ENCODE results near the gene TTN. TPM values are rescaled to one million over a fixed set of nuclear protein-coding genes. Genes with fewer than 3 reads are reported as not detected.

The TTN gene
- total RNA-seq, 3 donors from 2014 or later (not counting 1 experiment from before 2014, with no cell fraction given), result 2.5 to 4.2 (median 3.7) TPM

DNA sequence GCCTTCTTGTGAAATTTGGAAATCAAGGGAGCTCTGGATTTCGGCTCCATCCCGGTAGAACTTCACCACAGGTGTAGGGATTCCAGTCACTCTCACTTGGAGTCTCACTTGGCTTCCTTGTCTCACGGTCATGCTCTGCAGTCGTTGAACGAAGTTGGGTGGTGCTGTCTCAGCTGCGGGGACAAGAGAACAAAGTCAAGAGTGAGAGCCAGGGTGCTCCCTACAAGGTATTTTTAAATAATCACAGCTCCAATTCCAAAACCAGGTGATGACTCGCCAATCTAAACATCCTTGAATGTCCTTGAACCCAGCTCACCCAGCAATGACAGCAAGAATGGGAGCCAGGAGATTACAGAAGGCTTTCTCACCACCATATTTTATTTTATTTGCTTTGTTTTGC lies 6.7 kb downstream of the TTN start:
- WGBS (ENCODE audit: insufficient coverage), result 88% methylated on average over 7 of the region's 7 CpGs
- H3K27me3 ChIP-seq (ENCODE audit: control insufficient read depth, insufficient read depth, low read length), result no peaks in the 10 kb centered on the region
- Mint-ChIP-seq H3K4me1 (no peaks in the 10 kb centered on the region), H3K27me3 (ENCODE audit: low read depth in 2 of 2) (no peaks in the 10 kb centered on the region), H3K9me3 (no peaks in the 10 kb centered on the region), H3K27ac (no peak overlapping the region), H3K36me3 (no peaks in the 10 kb centered on the region), H3K4me3 (no peak overlapping the region)
- no peak for DNase-seq
- no peak overlapping the region for H3K27ac ChIP-seq (ENCODE audit: low read length)
- H3K9me3 ChIP-seq (ENCODE audit: control insufficient read depth, insufficient read depth, low read length), result no peaks in the 10 kb centered on the region
- no peaks in the 10 kb centered on the region for H3K36me3 ChIP-seq (ENCODE audit: control insufficient read depth, insufficient read depth, low read length)
- no peak for ATAC-seq
- no peaks in the 10 kb centered on the region for H3K4me1 ChIP-seq (ENCODE audit: control insufficient read depth, insufficient read depth, low read length)
- TF ChIP-seq CTCF (IDR thresholded peaks at IDR 0.05), result no peak
- no peak overlapping the region for H3K4me3 ChIP-seq (ENCODE audit: low read length)
- intact Hi-C loops (cut with micrococcal nuclease), result no loop called here

DNA sequence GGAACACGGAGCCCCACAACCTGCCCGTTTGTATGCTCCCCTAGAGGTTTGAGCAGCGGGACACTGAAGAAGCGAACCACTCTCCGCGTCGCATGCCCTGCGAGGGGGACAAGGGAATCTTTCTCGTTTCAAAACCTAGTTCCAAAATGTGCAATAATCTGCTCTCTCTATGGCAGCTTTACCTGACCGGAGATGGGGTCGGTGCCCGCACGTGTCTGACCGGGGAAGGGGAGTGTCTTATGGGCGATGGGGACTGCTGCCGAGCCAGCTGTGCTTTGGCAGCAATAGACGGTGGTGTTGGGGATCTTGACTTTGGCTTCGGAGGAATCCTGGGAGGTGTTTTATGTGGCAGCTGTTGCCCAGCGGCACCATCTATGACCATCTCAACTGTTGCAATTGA lies 7.9 kb downstream of the TTN start:
- no peaks in the 10 kb centered on the region for H3K27me3 ChIP-seq (ENCODE audit: control insufficient read depth, insufficient read depth, low read length)
- no peak for DNase-seq
- no peak overlapping the region for H3K4me3 ChIP-seq (ENCODE audit: low read length)
- Mint-ChIP-seq H3K27ac (no peak overlapping the region), H3K4me1 (no peaks in the 10 kb centered on the region), H3K9me3 (no peaks in the 10 kb centered on the region), H3K27me3 (ENCODE audit: low read depth in 2 of 2) (no peaks in the 10 kb centered on the region), H3K36me3 (no peaks in the 10 kb centered on the region), H3K4me3 (no peak overlapping the region)
- no peak overlapping the region for H3K27ac ChIP-seq (ENCODE audit: low read length)
- TF ChIP-seq CTCF (IDR thresholded peaks at IDR 0.05), result no peak
- no peaks in the 10 kb centered on the region for H3K4me1 ChIP-seq (ENCODE audit: control insufficient read depth, insufficient read depth, low read length)
- intact Hi-C loops (cut with micrococcal nuclease), result no loop called here
- no peaks in the 10 kb centered on the region for H3K36me3 ChIP-seq (ENCODE audit: control insufficient read depth, insufficient read depth, low read length)
- 94% methylated on average over 19 of the region's 19 CpGs for WGBS (ENCODE audit: insufficient coverage)
- no peak for ATAC-seq
- no peaks in the 10 kb centered on the region for H3K9me3 ChIP-seq (ENCODE audit: control insufficient read depth, insufficient read depth, low read length)

DNA sequence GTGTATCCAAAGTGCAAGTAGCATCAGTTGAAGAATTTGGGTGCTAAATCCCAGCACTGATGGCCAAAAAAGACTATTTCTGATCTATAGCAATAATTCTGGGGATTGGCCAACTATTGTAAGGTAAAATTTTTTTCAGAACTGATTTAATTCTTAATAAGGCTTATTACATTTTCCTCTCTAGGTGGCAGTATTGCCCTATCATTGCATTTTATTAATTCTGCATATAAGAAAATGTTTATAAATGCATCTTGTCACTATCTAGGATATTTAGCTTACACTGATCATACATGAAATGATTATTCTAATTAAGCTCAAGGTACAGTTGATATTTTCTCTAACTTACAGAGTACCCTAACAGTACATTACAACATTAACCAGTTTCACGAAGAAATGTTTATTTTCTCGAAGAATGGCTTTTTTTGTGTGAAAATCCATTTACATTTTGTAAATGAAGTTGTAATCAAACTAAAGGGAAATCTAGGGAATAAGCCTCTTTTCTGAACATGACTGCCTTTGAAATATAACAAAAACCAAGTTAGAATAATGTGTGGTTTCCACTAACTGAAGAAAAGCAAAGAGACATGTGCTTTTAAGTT lies 11.0 kb downstream of the TTN start:
- intact Hi-C loops (cut with micrococcal nuclease), result no loop called here
- H3K9me3 Mint-ChIP-seq, result no peaks in the 10 kb centered on the region
- no peak overlapping the region for H3K4me3 ChIP-seq (ENCODE audit: low read length)

More for the DNA sequence above, 11.0 kb downstream of the TTN start:
- H3K36me3 Mint-ChIP-seq, result no peaks in the 10 kb centered on the region
- H3K27ac ChIP-seq (ENCODE audit: low read length), result no peak overlapping the region
- H3K27me3 ChIP-seq (ENCODE audit: control insufficient read depth, insufficient read depth, low read length), result no peaks in the 10 kb centered on the region
- WGBS (ENCODE audit: insufficient coverage), result 100% methylated on average over 1 of the region's 2 CpGs
- no peaks in the 10 kb centered on the region for H3K27me3 Mint-ChIP-seq (ENCODE audit: low read depth in 2 of 2)
- no peaks in the 10 kb centered on the region for H3K36me3 ChIP-seq (ENCODE audit: control insufficient read depth, insufficient read depth, low read length)
- H3K4me1 ChIP-seq (ENCODE audit: control insufficient read depth, insufficient read depth, low read length), result no peaks in the 10 kb centered on the region
- H3K27ac Mint-ChIP-seq, result no peak overlapping the region
- TF ChIP-seq CTCF (IDR thresholded peaks at IDR 0.05), result peak; percentile 28
- H3K4me1 Mint-ChIP-seq, result no peaks in the 10 kb centered on the region
- ATAC-seq, result no peak
- H3K9me3 ChIP-seq (ENCODE audit: control insufficient read depth, insufficient read depth, low read length), result no peaks in the 10 kb centered on the region
- DNase-seq, result peak in 1 of 2 donors; percentile 54
- no peak overlapping the region for H3K4me3 Mint-ChIP-seq
